AG09309 (cell line): ENCODE results near the gene RC3H2.
"Not testable (repeated sequence)": the region's sequence is repeated elsewhere in the genome, so short reads cannot be mapped to it uniquely, and the experiment has no call there.

Experiments
- DNase-seq: peaks from one replicate; pipeline ENCODE4 v3.0.0-alpha.2; 2010; ENCODE audit warnings: low read depth
- H3K4me3 ChIP-seq: 2 replicates; pipeline ENCODE4 v1.5.1; 2011; ENCODE audit warnings: mild to moderate bottlenecking, low read depth, low read length, moderate library complexity; ENCODE audit not compliant: control insufficient read depth
- CTCF ChIP-seq: IDR thresholded peaks from 2 replicates; pipeline ENCODE4 v1.5.1; 2011; ENCODE audit warnings: mild to moderate bottlenecking, low read depth, low read length, inconsistent platforms; ENCODE audit not compliant: insufficient read depth, control insufficient read depth; ENCODE audit errors: missing control alignments

RC3H2 gene

GRCh38 chr9:122922713-122923112, 17.6 kb upstream of the RC3H2 start:
- DNase-seq, result no peak
- no peak overlapping the region for H3K4me3 ChIP-seq
- no peak for TF ChIP-seq CTCF

GRCh38 chr9:122918310-122918709, 13.2 kb upstream of the RC3H2 start:
- DNase-seq, result no peak
- no peak for TF ChIP-seq CTCF
- H3K4me3 ChIP-seq, result no peak overlapping the region

GRCh38 chr9:122912964-122913673, 8.0 kb upstream of the RC3H2 start, which contains the start of gene ZBTB6:
Gene ZBTB6, minus strand, starts transcription at chr9:122913323. Its CDS starts 1,251 bp downstream, at chr9:122912072.
- DNase-seq, result peak; percentile 45
- no peak for TF ChIP-seq CTCF
- peak within 1 kb of the TSS; percentile 81 for H3K4me3 ChIP-seq

- TF ChIP-seq CTCF, result no peak
- DNase-seq, result no peak
- peak overlapping the region; percentile 81 for H3K4me3 ChIP-seq
Measured at GRCh38 chr9:122912671-122912963, 7.5 kb upstream of the RC3H2 start.

- DNase-seq, H3K4me3 ChIP-seq: not testable (repeated sequence)
Measured at GRCh38 chr9:122906122-122906521, 963 bp upstream of the RC3H2 start.

GRCh38 chr9:122904466-122904822, 715 bp downstream of the RC3H2 start:
- H3K4me3 ChIP-seq, result peak overlapping the region; percentile 89
- TF ChIP-seq CTCF, result no peak
- no peak for DNase-seq

- no peak for DNase-seq
- H3K4me3 ChIP-seq, result no peak overlapping the region
- no peak for TF ChIP-seq CTCF
Measured at GRCh38 chr9:122900791-122901190, 4.4 kb downstream of the RC3H2 start.
